SK-N-SH (cell line): ENCODE measurements around the gene PHLPP1.

Experiments
- CTCF ChIP-seq: fragments of 200-600 bp; sonication (generic); IDR thresholded peaks from 2 replicates; pipeline ENCODE4 v1.6.1; 2017; ENCODE audit warnings: antibody characterized with exemption, mild to moderate bottlenecking, moderate library complexity
- POLR2AphosphoS5 ChIP-seq: IDR thresholded peaks from 2 replicates; pipeline ENCODE4 v1.6.1; 2012; ENCODE audit warnings: low read depth, low read length

GRCh38 chr18:62865498-62865897 is 150.2 kb downstream of the PHLPP1 start:
- TF ChIP-seq CTCF (no peak), POLR2AphosphoS5 (no peak)
